GM12891 (cell line): Measurements from ENCODE around the gene SENP2.
A peak's percentile ranks its signal among the peaks of the same experiment; 100 is the strongest.
"Not testable (repeated sequence)": the region's sequence is repeated elsewhere in the genome, so short reads cannot be mapped to it uniquely, and the experiment has no call there.

Source experiments
- DNase-seq: peaks from one replicate; pipeline ENCODE4 v3.0.0; 2011; ENCODE audit warnings: low spot score; ENCODE audit not compliant: insufficient read length
- FAIRE-seq: peaks from 2 replicates; lab custom pipeline; 2011; peaks lifted over from hg19 to GRCh38; lab: Jason Lieb, UNC
- PAX5 ChIP-seq: IDR thresholded peaks from 2 replicates; pipeline ENCODE4 v1.6.1; 2011; ENCODE audit warnings: low read length, moderate library complexity, mild to moderate bottlenecking; ENCODE audit not compliant: insufficient read depth, severe bottlenecking
- POLR2A ChIP-seq: IDR thresholded peaks from 2 replicates; pipeline ENCODE4 v1.6.1; 2011; ENCODE audit warnings: low read depth, low read length, control low read depth
- POLR2AphosphoS5 ChIP-seq: IDR thresholded peaks from 2 replicates; pipeline ENCODE4 v1.6.1; 2011; ENCODE audit warnings: low read depth, low read length, control low read depth
- POU2F2 ChIP-seq: IDR thresholded peaks from 2 replicates; pipeline ENCODE4 v1.6.1; 2011; ENCODE audit warnings: low read depth, mild to moderate bottlenecking, control low read depth, low read length, moderate library complexity
- SPI1 ChIP-seq: IDR thresholded peaks from 2 replicates; pipeline ENCODE4 v1.6.1; 2011; ENCODE audit warnings: low read depth, low read length, control low read depth
- TAF1 ChIP-seq: IDR thresholded peaks from 2 replicates; pipeline ENCODE4 v1.6.1; 2011; ENCODE audit warnings: low read depth, low read length, control low read depth

SENP2 gene

DNA sequence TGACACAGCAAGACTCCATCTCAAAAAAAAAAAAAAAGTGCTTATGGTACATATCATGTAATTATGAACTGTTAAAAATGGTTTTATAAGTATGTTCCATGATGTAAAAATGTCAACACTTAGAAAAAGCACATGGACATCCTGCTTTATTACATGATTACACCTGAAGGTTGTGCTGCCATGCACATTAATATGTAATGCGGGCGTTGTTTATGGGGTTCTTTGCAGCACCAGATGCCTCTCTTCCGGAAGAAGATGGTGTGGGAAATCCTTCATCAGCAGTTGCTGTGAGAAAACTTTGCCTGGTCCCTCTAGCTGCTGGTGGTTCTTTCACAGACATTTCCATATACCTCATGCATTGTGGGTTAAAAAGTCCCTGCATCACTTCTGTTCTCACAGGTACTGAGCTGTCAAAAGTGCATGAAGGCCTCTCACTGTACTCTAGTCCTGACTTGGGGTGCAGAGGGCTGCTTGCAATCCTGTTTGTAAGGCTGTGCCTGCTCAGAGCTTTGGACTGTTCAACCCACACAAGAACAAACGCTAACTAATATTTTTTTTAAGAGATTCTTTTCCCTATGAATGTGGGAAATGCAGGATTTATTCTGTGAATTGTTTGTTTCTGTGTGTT lies 43.6 kb downstream of the SENP2 start:
- DNase-seq (no peak), FAIRE-seq (no peak)
- no peak for TF ChIP-seq POU2F2
- no peak for TF ChIP-seq POLR2A
- TF ChIP-seq PAX5, result no peak
- TF ChIP-seq TAF1, result no peak
- TF ChIP-seq SPI1, result no peak
- TF ChIP-seq POLR2AphosphoS5, result no peak

DNA sequence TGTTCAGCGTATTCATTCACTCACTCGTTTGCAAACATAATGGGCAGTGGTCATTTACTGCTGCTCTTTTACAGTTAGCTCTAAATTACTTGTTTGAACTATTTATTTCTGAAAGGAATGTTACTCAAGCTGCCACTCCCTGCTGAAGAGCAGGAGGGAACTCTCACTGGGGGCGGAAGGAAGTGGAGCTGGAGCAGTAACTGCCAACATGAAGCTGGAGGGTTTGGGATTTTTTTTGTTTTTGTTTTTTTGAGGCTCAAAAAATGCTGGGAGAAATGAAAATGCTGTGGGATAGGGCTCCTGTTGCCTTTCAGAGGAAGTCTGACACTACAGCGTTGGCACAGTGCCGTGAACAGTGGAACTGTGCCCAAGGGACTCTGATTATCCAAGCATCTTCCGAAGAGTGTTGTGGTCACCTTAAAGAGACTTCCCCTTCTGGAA lies 44.1 kb downstream of the SENP2 start:
- FAIRE-seq (no peak), DNase-seq (no peak)
- TF ChIP-seq POLR2AphosphoS5 (no peak), SPI1 (no peak), POLR2A (no peak), PAX5 (no peak), POU2F2 (no peak), TAF1 (no peak)

DNA sequence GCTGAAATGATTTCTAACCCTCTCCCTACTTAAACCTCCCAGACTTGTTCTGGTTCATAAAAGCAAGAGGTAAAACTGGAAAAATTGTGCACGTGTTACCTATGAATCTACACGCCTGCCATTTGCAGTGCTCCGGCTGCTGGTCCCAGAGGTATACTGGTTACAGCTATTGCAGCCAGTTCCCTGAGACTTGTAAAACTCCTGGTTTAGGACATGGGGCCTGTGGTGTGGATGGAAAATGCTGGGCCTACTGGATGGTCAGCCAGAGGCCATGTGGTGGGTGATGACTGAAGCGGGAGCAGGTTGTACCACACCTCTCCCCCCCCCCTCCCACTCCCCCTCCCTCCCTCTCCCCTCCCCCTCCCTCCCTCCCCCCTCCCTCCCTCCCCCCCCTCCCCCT lies 45.0 kb downstream of the SENP2 start:
- no peak for DNase-seq
- FAIRE-seq, result no peak
- TF ChIP-seq TAF1 (no peak), POLR2A (no peak)

DNA sequence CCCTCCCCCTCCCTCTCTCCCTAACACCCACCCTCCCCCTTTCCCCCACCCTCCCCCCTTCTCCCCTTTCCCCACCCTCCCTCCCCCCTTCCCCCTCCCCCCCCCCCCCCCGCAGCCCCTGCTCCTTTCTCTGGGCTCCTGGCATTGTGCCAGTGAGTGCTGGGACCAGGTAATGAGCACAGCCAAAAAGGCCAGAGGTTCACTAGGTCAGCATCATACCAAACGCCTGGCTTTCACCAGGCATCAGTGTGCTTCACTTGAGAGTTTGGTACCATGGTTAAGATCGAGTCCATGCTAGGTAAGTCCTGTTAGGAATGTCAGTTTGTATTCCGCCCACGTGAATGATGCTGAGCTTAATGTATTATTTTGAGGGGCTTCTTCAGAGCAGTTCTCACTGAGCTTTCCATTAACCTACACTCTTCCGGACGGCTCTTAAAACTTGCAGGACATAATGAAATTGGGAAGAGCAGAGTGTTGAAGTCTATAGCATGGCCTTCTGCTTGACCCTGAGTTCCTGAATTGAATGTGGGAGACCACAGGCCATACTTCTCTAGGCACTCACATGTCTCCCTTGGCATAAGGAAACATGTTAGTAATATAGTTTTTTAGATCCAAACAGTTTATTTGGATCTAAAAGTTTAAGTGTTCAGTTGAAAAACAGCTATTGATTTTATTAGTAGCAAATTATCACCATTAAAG lies 45.6 kb downstream of the SENP2 start:
- DNase-seq (no peak), FAIRE-seq (no peak)
- TF ChIP-seq PAX5 (no peak), POLR2AphosphoS5 (peak; percentile 51; the same call in 1 of the 2 replicates)

DNA sequence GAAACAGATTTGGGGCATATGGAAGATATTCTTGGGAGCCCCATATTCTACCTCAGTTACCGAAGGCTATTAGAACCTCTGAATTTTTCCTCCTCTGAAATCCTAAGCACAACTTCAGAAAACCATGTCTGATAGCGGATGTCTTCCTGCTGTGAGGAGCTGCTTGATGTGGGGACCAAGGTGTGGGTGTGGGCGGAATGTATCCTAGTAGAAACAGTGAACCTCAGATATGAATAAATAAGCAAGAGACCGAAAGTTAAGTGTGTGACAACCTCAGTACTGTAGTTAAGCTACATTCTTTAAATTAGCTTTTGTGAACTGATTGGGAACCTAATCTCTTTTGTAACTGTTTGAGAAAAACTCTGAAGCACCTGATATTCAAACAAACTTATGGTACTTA lies 46.9 kb downstream of the SENP2 start:
- TF ChIP-seq POLR2A, result no peak
- TF ChIP-seq PAX5, result no peak
- TF ChIP-seq POU2F2, result no peak
- TF ChIP-seq POLR2AphosphoS5, result no peak
- no peak for TF ChIP-seq TAF1
- TF ChIP-seq SPI1, result no peak
- FAIRE-seq (no peak), DNase-seq (no peak)

DNA sequence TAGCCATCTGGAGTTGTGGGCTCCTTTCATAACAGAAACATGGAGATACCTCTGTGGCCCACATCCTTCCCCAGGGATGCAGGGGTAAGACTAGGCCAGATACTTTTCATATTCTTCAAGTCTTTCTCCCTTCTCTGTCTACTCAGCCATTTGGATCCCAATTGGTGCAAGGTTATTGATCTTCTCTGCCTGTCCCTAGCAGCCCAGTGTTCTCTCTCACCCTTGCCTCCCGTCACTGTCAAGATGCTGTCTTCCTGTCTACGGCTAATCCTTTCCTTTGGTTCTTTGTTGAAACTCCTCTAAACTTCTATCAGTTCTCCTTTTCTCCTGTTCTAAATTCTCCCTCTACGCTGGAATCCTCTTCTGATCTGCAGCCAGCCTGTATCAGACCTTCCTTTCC lies 51.3 kb downstream of the SENP2 start:
- no peak for DNase-seq
- TF ChIP-seq SPI1 (no peak), PAX5 (no peak), POLR2AphosphoS5 (no peak), TAF1 (no peak), POU2F2 (no peak), POLR2A (no peak)
- no peak for FAIRE-seq

DNA sequence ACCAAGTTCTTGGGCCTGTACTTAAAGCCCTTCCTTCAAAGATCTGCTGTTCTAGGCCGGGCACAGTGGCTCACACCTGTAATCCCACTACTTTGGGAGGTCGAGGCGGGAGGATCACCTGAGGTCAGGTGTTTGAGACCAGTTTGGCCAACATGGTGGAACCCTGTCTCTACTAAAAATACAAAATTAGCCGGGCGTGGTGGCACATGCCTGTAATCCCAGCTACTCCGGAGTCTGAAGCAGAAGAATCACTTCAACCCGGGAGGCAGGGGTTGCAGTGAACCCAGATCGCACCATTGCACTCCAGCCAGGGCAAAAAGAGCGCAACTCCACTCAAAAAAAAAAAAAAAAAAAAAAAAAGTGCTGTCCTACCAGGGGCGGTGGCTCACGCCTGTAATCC lies 52.6 kb downstream of the SENP2 start:
- not testable (repeated sequence) for DNase-seq, FAIRE-seq

DNA sequence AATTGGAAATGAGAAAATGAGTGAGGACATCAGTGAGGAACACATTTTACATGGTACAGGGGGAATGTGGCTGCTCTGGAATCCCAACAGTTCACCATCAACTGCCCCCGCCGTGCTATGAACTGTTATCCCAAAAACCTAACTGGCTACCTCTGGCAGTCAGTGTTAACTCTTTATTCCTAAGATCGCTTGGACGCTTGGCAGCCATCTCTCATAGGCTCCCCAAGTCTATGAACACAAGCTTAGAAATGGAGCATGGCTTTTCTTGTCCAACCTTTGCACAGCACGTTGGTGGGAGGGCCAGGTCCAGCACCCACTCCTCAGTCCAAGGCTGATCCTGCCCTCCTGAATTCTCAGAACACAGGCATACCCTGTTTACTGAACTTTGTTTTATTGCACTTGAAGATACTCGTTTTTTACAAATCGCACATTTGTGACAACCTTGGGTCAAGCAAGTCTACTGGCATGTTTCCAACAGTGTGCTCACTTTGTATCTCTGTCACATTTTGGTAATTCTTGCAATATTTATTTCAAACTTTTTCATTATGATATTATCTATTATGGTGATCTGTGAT lies 53.6 kb downstream of the SENP2 start:
- no peak for DNase-seq
- TF ChIP-seq PAX5, result no peak
- no peak for TF ChIP-seq SPI1
- no peak for TF ChIP-seq TAF1
- no peak for TF ChIP-seq POU2F2
- no peak for TF ChIP-seq POLR2A
- no peak for TF ChIP-seq POLR2AphosphoS5
- FAIRE-seq, result no peak

DNA sequence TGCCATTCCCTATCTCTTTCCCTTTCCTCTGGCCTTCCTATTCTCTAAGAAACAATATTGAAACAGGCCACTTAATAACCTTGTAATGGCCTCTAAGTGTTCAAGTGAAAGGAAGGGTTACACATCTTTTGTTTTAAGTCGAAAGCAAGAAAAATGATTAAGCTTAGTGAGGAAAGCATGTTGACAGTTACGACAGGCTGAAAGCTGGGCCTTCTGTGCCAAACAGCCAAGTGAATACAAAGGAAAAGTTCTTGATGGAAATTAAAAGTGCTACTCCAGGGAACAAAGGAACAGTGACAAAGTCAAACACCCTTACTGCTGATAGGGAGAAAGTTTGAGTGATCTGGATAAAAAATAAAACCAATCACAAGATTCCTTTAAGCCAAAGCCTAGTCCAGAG lies 54.2 kb downstream of the SENP2 start:
- FAIRE-seq (no peak), DNase-seq (no peak)
- TF ChIP-seq POU2F2 (no peak), PAX5 (no peak), SPI1 (no peak)

DNA sequence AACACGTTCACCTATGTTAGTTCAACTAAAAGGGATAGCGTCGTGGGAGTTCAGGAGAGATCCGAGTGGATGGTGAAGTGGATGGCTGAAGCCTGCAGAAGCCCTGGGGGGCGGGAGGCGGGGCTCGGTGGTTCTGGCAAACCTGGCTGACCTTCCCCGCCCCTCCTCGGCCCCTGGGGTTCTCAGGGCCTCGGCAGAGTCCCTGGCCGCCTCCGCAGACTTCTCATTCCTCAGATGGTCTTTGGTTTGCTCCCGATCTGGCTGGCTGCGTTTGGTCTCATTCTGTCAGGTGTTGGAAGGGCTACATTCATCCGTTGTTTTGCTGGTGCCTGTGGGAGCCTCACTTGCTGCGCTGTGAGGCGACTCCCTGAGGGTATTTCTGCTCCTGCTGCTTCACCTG lies 59.1 kb downstream of the SENP2 start:
- not testable (repeated sequence) for FAIRE-seq, DNase-seq

DNA sequence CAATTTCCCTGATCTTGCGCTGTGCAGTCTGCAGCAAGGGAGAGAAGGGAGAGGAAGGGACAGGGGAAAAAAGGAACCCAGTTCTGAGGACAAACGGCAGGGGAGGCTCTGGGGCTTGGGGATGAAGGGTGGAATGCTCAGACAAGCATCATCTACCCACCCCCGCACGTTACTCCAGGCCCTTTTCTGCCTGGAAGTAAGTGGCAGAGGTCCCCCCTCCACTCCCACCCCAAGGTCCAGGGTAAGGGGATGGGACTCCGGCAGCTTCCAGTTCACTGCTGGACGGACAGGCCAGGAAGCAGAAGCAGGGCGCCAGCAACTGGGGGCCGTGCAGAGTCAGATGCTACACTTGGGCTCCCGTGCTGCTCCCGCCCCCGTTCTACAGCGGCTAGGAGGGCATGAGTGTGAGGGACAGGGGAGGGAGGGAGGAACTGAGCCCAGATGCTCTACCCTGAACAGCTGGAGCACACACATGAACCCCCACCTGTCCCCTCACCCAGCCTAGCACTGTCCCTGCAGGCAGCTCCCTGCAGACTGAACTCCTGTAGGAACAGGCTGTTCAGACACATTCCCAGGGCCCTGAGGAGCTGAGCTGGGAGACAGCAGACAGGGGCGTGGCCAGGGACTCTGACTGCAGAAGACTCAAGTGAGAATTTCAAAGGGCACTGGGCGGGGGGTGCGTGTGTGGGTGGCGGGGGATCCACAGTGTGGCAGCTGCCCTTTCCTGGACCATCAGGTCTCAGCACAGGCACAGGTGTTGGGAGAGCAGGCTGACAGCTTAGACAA lies 59.7 kb downstream of the SENP2 start:
- FAIRE-seq (no peak), DNase-seq (no peak)
- TF ChIP-seq POLR2A (no peak), POLR2AphosphoS5 (no peak), PAX5 (no peak), POU2F2 (no peak), TAF1 (no peak)
